GM21619 (cell line): ENCODE data around the gene NRN1.

Experiments
- ATAC-seq: cut with Tn5 transposase; IDR thresholded peaks from one replicate; pipeline ENCODE4 v1.9.1; 2021; ENCODE audit not compliant: unreplicated experiment

Gene NRN1

DNA sequence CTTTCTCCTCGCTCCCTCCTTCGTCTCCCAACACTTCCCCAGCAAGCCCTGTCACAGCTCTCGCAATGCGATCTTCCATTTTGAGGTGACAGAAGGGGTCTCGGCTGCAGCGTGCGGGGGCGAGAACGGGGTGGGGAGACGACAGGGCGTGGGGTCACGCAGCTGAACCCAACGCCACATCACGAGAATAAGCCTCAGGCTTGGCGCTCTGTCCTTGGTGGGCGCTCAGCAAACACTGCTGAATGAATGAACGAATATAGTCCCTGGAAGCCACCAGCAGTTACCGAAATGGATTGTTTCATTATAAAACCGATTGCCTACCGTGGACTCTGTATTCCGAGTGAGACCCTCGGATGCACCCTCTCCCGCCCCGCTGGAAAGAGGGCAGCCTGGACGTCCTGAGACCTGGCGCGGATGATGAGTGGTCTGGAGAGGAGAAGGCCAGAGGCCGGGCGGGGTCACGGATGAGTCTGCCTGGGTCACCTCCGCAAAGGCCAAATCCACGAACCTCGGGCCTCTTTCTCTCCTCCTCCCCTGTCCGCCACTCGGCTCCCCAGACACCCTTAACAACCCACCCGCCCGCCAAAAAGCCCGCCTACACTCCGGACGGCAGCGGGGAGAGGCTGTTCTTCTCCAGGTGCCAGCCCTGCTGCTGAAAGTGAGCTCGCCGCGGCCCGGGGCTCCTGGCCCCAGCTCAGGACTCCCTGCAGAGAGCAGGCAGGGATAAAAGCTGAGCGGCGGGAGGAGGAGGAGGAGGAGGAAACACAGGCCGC is 3.7 kb downstream of the NRN1 start:
- no peak for ATAC-seq

DNA sequence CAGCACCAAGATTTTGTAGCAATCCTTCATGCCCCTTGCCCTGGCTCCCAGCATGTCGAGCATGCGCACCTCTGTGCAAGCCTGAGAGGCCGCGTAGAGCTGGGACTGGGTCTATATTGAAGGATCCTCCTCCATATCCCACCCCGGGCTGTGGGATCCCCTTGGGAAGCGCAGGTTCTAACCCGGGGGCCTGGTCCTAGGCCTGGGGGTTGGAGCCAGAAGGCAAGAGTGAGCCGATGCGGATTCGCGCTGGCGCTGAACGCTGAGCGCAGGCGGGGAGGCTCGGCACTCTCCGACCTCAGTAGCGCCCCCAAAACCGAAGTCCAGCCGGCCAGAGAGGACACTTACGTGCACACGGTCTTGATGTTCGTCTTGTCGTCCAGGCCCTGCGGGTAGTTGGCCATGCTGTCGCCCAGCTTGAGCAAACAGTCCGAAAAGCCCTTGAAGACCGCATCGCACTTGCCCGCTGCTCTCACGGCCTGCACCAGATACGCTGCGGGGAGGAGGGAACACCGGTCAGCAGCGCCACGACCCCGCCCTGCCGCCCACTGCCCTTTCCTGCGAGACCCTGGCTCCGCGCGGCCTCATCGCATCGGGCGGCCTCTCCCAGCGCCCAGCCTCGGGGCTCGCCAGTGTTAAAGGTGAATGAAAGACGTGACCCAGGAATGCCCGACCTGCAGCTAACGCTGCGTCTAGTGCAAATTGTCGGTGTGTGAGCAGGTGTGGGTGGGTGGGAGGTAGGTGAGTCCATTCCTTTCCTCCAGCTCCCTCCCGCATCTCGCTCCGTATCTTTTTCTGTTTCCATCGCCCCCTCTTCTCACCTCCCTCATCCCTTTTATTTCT is 4.5 kb downstream of the NRN1 start:
- ATAC-seq = no peak

DNA sequence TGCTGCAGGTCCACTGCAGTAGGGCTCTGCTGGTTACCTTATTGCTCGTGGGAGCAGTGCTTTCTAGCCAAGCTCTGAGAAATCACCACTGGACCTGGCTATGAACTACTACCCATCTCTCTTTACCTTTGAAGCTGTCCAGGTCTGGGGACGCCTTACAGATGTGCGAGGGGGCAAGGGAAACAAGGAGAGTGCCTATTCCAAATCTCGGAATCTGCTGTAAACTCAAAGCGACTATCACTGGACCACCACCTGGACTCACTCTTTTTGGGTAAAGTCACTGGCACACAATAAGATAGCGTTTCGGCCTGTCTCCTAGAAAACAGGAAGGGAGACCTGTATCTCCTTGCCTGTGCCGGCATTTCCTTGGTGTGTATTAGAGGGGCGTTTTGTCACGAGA is 5.3 kb downstream of the NRN1 start:
- ATAC-seq = no peak

DNA sequence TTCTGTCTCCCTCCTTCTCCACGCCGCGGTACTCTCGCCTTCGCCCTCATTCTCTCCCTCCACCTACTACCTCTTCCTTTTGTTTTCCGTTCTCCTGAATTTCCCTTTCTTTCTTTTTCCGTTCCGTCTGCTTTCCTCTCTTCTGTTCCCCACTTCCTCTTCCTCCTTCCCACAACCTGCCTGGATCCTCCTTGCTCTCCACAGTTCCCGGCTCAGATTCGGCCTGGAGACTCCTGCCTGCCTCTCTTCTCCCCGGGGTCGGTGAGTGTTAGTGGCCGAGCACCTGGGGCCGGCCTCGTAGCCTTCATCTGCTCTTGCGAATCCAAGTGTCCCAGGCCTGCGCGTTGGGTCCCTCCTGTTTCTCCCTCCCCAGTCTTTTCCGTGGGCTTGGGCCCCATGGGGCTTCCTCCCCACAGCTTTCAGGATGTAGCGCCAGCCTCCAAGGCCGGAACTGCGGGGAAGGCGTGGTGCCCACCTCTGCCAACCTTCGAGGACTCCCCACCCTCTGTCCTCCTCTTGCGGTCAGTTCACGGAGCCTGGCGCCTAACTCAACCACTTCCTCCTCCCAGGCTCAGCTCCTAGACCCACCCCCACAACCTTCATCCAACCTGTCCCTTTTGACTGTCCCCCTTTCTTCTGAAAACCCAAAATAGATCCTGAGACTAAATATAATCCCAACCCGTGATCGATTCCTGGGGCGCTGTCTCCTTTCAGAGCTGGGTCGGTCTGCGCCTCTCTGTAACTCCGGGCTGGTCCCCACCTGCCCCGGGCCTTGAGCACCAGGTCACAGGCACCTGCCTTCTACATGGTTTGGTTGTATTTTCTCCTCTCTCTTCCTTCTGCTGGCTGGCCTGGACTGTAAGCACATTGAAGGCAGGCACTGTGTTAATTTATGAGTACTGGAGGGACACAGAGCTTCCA is 6.8 kb downstream of the NRN1 start:
- ATAC-seq = no peak

DNA sequence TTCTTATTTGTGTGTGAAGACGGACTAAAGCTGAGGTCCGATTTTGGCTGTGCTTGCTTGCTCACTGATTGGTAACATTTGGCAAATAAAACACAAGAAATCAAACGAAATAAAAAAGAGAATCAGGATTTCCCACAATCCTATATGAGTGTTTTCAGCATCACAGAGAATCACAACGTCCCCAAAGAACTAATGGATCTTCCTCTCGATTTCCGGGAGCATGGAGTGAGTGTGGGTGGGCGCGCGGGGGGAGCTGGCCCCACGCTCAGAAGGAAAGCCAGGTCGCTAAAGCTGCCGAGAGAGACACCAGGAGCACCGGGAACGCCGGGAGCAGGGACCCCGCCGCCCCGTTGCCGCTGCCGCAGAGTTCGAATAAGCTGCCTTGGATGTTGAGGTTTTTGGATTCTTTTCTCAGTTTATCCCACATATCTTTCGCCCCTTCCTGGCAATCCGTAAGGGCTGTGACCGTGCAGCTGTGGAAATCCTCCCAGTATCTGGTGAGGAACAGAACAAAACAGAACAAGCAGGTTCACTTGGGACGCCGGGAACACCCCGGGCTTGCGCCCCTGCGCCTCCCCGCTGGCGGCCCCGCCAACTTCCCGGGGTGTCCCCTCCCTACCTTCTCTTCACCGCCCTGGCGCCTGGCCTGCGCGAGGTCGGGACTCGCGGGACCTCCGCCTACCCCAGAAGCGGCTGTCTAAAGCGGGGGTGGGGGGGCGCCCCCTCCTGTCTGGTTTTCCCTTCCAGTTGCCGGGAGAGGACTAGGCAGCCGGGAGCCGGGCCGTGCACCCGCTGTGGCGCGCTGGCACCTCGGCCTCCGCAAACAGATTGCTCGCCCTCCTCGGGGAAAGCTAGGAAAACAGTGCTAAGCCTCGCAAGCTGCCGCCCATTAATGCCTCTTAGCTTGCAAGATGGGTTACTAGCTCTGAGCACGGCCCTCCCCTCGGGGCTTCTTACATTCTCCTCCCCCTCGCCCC is 7.7 kb downstream of the NRN1 start:
- no peak for ATAC-seq

DNA sequence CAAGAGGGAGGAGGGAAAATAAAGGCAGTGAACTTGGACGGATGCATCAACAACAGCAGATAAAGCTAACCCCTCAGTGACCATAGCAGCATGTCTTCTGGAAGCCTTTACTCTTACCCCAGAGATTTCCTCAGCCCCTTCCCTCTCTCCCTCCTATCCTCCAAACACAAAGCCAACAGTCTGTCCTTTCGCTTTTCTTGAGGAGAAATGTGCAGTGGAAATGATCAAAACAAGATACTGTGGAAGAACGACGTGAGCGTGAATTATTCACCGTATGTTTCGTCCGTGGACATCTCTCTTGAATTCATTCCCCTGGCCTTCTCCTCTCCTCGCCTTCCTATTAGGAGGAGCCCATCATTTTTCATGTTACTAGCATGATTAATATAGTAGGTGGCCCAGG is 8.5 kb downstream of the NRN1 start:
- no peak for ATAC-seq

DNA sequence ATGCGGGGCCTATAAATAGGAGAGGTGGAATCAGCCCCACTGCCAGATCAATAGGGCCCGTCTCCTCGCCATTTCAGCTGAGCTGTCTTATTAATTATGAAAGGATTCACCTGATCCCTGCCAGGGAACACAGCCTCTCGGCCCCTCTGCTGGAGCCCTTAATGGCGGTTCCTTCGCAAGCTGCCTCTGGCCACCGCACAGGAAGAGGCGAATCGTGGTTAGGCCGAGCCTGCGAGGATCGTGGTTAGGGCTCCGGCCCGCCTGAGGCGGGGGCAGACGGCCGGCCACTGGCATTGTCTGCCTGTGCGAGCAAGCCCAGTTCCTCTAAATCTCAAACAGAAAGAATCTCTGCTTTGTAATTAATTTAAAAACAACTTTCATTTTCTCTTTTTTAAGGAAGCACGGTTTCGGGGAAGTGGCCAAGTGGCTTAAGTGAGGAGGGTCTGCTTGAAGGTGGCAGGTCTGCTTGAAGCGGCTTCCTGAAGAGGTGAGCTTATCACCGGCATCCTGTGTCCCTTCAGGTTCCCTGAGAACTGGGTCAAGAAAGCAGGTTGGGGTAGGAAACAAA is 9.2 kb downstream of the NRN1 start:
- ATAC-seq = no peak

DNA sequence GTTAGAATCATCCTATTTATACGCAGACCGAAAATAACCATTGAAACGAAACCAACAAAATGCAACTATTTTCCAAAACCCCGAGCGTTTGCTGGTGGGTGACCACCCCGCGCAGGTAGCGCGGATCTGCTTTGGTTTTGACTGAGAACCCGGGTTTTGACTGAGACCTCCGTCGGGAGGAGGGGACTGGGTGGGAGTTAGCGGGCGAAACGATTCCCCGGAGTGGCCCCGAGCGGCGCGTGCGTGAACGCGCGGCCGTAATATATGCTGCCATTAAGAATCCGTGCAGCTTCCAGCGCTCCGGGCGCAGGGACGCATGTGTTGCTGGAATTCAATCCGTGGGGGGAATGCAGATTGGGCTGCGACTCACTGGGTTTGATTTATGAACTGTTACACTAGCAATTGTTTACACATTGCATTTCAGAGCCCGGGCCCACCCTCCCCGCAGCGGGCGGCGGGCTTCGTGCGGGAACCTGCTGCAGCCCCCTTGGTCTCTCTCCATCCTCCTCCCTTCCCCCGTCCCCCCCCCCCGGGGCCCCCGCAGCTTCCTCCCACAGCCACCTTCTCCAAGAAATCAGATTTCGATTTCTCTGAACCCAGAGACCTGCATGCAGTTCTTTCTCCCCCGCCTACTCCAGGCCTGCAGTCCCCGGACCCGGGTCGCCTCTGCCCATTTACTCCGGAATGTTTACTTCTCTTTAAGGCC is 9.9 kb downstream of the NRN1 start:
- ATAC-seq = no peak

DNA sequence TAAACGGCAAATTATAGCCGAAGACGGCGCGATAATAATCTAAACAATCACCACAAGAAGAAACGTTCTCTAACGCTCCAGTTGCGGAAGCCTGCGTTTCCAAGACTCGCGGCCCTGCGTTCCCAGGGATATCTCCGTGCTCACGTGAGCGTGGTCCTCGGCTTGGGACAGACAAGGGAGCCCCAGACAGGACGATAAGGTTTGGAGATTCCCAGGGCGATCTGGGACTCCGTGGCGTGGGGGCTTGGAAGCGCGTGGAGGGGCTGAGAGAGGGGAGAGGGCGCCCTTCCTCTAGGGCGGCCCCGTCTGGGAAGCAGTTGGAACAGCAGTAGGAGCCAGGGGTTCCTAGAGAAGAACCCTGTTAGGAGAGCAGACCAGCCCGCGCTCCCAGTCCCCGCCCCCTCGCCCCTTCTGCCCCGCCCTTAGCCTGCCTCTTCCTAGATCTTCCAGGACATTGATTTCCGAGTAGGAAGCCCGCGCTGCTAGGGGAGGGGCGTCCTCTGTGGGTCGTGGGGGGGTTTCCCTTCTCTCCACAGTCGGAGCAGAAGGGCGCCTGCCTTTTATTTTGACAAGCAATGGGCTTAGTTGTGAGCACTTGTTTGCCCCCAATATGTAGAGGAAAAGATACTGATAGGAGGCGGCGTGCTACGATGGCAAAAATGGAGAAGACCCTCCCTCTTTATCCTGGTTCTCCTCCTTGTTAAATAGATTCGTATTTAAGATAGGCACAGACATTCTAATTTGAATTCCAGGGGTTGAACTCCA is 10.6 kb downstream of the NRN1 start:
- ATAC-seq = no peak

DNA sequence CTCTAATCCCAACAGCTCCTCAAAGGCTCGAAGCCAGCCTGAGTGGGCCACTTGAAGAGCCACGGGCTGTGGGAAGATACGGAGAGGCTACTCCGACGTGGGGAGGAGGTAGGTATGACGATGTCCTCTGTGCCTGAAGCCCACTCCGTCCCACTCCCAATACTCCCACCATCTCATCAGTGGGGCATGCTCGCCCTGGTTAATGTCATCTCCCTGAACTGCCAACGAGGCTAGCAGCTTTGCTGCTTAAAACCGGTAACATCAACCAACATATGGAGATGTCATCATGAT is 11.1 kb downstream of the NRN1 start:
- ATAC-seq = no peak

DNA sequence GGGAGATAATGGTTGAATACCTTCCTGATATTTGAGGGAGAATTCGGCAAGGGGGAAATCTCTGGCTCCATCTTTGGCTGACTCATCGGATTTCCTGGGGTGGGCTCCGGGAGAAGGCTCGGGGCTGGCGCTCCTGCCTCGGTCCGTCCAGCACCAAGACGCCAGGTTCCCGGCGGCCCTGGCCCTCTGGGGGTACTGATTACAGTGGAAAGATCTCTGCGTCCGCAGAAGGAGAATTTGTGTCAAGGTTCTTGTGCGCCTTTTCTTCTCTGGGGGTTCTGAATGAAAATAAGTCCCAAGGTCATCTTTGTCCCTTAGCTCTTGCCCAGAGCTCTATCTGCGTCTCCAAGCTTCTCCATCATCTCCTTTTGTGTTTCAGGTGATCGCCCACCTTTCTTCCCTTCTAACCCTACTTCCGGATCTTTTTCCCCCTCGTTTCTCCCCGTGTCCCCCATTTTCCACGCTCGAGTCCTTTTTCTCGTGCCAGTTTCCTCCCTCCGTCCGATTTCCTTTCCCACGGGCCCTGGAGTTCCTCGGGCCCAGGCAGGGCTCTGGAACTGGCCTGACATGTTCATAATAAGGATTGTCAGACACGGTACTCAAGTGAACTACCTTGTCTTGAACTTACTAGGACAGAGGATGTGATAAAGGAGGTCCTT is 11.6 kb downstream of the NRN1 start:
- ATAC-seq = no peak

DNA sequence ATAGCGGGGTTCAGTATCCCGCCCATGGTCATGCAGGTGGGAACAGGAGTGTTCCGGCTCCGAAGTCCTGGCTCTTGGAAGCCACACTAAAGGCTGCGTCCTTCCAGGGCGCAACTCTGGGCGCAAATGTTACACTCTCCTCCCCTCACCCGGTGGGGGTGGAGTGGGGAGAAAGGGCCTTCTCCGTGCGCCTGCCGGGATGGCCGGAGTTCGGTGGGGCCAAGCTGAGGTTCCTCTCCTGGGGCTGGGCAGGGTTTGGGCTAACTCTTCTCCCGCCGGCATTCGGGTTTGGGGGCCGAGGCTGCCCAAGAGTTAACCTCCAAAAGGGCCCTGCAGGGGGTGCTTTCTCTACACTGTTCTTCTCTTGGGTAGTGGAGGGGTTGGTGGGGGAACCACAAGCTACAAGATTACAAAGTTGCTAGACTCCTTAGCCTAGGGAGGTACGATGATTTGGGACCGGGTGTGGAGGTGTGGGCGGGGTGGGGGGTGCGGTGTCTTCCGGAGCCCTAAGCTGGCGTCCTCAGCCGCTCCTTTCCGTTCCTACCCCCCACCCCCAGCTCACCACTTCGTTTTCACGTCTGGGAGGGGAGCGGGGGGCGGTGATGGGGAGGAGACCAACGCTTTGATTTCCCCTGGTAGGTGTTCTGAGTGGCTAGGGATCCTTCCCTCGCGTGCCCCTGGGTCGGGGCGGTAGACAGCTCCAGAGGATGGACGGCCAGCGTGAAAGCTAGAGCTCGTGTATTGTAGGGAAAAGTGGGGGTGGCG is 12.3 kb downstream of the NRN1 start:
- no peak for ATAC-seq

DNA sequence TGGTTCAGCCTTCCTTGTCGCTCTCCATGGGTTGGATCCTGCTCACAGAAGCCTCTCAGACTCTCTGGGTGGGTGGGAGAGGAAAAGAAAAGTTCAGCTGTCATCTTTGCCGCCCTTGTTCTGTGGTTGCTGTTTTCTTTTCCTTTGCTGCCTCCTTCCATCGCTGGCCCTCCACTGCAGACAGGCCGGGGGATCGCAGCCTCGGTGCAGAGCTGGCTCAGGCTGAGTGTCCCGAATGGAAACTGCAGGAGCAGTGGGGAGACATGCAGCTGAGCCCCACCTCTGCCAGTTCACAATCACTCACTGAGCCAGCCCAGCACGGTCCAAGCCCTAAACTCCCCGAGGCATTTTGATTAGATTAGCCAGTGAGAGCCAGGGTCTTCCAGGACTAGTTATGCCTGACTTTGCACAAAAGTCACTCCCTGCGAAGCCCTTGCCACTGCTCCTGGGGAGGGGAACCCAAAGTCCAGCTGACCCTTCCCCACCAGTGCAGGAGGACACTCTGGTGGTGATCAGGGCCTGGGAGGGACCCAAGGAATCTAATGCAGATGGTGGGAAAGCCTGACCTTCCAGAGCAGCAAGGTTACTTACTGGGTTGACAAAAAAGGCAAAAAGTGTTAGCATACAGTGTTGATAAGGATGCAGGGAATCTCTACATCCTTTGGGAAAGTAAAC is 14.0 kb downstream of the NRN1 start:
- no peak for ATAC-seq

DNA sequence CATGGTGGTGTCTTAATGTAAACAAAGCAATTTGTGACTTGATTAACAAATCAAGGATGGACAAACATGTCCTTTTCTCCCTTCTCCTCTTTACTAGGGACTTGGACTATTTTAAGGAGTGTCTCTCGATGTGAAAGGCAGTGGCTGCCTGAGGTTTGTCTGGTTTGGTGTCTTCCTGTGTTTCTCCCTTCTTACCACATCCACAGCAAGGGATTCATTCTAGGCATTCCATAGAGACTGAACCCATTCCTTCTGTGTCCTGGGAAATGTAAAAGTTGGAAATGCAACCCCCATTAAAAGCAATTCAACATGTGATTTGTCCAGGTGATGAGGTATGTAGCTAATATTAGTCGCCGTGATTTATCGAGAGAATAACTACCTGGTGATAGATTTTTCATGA is 15.9 kb downstream of the NRN1 start:
- ATAC-seq = no peak

DNA sequence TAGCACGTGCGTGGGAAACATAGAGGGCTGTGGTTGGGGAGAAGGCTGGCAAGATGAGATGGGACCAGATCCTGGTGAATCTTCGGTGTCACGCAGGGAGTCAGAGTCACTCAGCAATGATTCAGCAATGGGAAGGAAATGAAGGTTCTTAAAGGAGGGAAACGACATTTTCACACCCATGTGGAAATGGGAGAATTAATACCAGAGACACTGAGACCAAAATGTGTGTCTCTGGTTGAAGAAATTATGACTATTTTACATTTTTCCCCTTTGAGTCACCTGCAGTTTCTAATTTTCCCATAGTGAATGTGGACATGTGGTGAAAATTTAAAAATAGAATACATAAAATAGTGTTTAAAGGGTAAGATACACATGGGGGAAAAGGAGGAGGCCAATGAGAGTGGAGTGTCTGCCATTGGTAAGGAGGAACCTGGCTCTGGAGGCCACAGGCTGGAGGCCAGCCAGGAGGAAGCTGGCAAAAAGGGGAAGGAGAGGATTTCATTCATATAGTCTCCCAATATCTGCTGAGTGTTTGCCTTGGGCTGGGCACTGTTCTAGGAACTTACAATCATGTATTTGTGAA is 17.5 kb downstream of the NRN1 start:
- no peak for ATAC-seq

DNA sequence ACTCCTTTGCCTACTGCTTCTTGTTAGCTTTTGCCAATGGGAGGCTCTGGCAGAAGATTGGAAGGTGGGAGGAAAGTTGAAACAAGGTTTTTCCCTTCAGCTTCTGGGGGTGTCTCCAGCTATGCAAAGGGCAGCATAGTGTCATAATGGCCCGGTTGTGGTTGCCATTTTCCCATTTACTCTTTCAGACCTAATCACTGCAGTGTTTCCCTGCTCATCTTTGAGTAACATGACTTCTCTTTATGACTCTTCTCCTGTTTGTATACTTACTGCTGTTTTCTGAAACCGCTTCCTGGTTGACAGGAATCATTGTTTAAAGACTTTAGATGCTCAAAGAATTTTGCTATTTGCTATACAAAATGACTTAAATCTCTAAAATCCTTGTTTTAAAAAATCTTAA is 19.9 kb downstream of the NRN1 start:
- ATAC-seq = no peak
